ENCODE results near the gene SCARB2.

The SCARB2 gene

DNA sequence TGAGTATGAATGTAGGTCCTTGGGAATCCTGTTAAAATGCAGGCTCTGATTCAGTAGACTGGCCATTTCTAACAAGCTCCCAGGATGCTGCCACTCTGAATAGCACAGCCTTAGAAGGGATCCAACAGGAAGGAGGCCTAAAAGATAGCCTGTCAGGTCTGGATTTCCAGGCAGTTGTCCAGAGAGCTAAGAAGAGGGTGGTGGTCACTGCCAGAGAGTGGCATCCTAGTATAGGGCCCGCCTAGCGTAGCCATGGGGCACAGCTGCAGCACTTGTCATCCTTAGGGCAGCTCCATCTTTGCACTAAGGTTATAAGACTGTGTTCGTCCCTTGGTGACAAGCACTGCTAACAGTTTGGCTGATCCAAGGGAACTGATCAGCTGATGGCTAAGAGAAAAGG lies 44.9 kb downstream of the SCARB2 start:
- H3K27ac ChIP-seq = no peak overlapping the region
- H3K4me3 ChIP-seq (ENCODE audit: low read depth, low read length) = no peak overlapping the region
- TF ChIP-seq, protein P1, sequence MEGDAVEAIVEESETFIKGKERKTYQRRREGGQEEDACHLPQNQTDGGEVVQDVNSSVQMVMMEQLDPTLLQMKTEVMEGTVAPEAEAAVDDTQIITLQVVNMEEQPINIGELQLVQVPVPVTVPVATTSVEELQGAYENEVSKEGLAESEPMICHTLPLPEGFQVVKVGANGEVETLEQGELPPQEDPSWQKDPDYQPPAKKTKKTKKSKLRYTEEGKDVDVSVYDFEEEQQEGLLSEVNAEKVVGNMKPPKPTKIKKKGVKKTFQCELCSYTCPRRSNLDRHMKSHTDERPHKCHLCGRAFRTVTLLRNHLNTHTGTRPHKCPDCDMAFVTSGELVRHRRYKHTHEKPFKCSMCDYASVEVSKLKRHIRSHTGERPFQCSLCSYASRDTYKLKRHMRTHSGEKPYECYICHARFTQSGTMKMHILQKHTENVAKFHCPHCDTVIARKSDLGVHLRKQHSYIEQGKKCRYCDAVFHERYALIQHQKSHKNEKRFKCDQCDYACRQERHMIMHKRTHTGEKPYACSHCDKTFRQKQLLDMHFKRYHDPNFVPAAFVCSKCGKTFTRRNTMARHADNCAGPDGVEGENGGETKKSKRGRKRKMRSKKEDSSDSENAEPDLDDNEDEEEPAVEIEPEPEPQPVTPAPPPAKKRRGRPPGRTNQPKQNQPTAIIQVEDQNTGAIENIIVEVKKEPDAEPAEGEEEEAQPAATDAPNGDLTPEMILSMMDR (IDR thresholded peaks at IDR 0.05; ENCODE audit: low read depth, low read length, missing control alignments) = no peak
- no peak for DNase-seq
- peaks cover 36% of the 10 kb centered on the region for H3K36me3 ChIP-seq (replicated peaks)
- in situ Hi-C loops (cut with HindIII; ENCODE audit: low pct_ligation_motif_present, low sequenced_read_pairs) = no loop called here
- H3K27me3 ChIP-seq (replicated peaks) = no peaks in the 10 kb centered on the region

- H3K27me3 ChIP-seq (replicated peaks) = no peaks in the 10 kb centered on the region
- H3K4me3 ChIP-seq (ENCODE audit: low read depth, low read length) = no peak overlapping the region
- H3K27ac ChIP-seq = no peak overlapping the region
- DNase-seq = no peak
- peaks cover 50% of the 10 kb centered on the region for H3K36me3 ChIP-seq (replicated peaks)
- TF ChIP-seq, protein P1 (IDR thresholded peaks at IDR 0.05; ENCODE audit: low read depth, low read length, missing control alignments) = no peak
- in situ Hi-C loops (cut with HindIII; ENCODE audit: low pct_ligation_motif_present, low sequenced_read_pairs) = no loop called here
Measured at GRCh38 chr4:76166480-76166879, 47.1 kb downstream of the SCARB2 start.

GRCh38 chr4:76160355-76160754 lies 53.3 kb downstream of the SCARB2 start:
- TF ChIP-seq, protein P1 (IDR thresholded peaks at IDR 0.05; ENCODE audit: low read depth, low read length, missing control alignments) = no peak
- in situ Hi-C loops (cut with HindIII; ENCODE audit: low pct_ligation_motif_present, low sequenced_read_pairs) = no loop called here

DNA sequence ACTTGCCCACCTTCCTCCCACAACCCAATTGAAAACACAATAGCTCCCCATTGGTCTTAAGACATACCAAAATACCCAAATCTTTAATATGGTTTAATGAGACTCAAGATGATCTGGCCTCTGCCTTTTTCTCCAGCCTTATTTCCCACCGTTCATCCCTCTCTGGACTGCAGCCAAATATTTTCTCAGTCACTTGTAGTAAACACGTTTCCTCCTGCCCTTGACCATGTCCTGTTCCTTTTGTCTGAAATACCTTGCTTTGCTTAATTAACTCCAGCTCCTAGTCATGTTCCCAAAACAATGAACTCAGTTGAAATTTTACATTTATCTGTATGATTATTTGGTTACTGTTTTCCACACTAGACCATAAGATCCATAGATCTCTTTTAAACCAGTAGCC lies 57.0 kb downstream of the SCARB2 start:
- Histone ChIP-seq H3K36me3 (replicated peaks) (peaks cover 6% of the 10 kb centered on the region), H3K4me3 (ENCODE audit: low read depth, low read length) (no peak overlapping the region), H3K27ac (no peak overlapping the region), H3K27me3 (replicated peaks) (no peaks in the 10 kb centered on the region)
- DNase-seq = no peak
- in situ Hi-C loops (cut with HindIII; ENCODE audit: low pct_ligation_motif_present, low sequenced_read_pairs) = no loop called here
- TF ChIP-seq, protein P1 (IDR thresholded peaks at IDR 0.05; ENCODE audit: low read depth, low read length, missing control alignments) = no peak

More at GRCh38 chr4:76160355-76160754, 53.3 kb downstream of the SCARB2 start:
- Histone ChIP-seq H3K36me3 (replicated peaks) (peaks cover 25% of the 10 kb centered on the region), H3K4me3 (ENCODE audit: low read depth, low read length) (no peak overlapping the region), H3K27ac (no peak overlapping the region), H3K27me3 (replicated peaks) (no peaks in the 10 kb centered on the region)
- DNase-seq = no peak

DNA sequence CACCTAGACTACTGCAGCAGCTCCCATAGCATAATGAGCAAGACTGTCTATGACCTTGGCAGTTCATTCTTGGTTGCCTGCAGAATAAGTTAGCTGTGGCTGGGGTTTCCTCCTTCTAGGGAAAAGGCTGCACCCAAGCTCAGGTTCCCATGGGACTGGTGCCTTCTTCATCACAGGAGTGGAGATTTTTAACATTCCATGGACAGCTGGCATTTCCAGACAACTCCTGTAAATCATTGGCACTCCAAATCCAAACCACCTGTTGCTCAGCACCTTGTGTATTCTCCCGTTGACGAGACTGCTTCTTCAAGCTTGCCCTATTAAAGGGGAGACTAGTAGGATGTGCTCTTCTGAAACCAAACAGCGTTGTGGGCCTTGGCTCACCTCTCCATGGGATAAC lies 57.6 kb downstream of the SCARB2 start:
- no peaks in the 10 kb centered on the region for H3K36me3 ChIP-seq (replicated peaks)
- H3K27ac ChIP-seq = no peak overlapping the region
- DNase-seq = no peak
- H3K4me3 ChIP-seq (ENCODE audit: low read depth, low read length) = no peak overlapping the region
- TF ChIP-seq, protein P1 (IDR thresholded peaks at IDR 0.05; ENCODE audit: low read depth, low read length, missing control alignments) = no peak
- in situ Hi-C loops (cut with HindIII; ENCODE audit: low pct_ligation_motif_present, low sequenced_read_pairs) = no loop called here
- no peaks in the 10 kb centered on the region for H3K27me3 ChIP-seq (replicated peaks)

DNA sequence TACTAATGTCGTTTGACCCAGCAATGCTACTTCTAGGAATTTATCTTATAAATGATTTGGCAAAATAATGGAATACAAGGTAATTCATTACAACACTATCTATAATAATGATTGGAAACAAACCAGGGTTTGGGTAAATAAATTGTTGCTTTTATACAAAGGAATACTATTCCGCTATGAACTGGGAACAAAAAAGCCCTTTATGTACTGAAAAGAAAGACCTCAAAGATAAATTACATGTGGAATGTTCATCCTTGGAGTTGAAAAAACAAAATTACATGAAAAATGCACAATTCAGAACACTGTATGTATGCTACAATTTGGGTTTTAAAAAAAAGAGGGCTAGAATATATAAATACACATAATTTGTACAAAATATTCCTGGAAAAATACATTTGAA lies 60.3 kb downstream of the SCARB2 start:
- Histone ChIP-seq H3K36me3 (replicated peaks) (no peaks in the 10 kb centered on the region), H3K27me3 (replicated peaks) (no peaks in the 10 kb centered on the region), H3K4me3 (ENCODE audit: low read depth, low read length) (no peak overlapping the region), H3K27ac (no peak overlapping the region)
- no peak for DNase-seq
- TF ChIP-seq, protein P1 (IDR thresholded peaks at IDR 0.05; ENCODE audit: low read depth, low read length, missing control alignments) = no peak
- in situ Hi-C loops (cut with HindIII; ENCODE audit: low pct_ligation_motif_present, low sequenced_read_pairs) = no loop called here
